H9 (cell line): Measurements from ENCODE around the gene LMX1A. TPM values are rescaled to one million over a fixed set of nuclear protein-coding genes. Genes with fewer than 3 reads are reported as not detected.

ENCODE experiments used
- DNase-seq: peaks from one replicate; pipeline ENCODE4 v3.0.0-alpha.2; 2017
- H2AFZ ChIP-seq: one replicate; pipeline ENCODE4 v1.6.1; 2013; ENCODE audit warnings: mild to moderate bottlenecking, low read length, control low read depth, moderate library complexity
- H2AK5ac ChIP-seq: 2 replicates; pipeline ENCODE4 v1.6.1; 2013; ENCODE audit warnings: low read length, control low read depth, mixed read lengths; ENCODE audit not compliant: insufficient read length
- H2BK120ac ChIP-seq: one replicate; pipeline ENCODE4 v1.6.1; 2013; ENCODE audit warnings: low read depth, mild to moderate bottlenecking, low read length, control low read depth, inconsistent platforms; ENCODE audit not compliant: poor library complexity, severe bottlenecking
- H2BK12ac ChIP-seq: 2 replicates; pipeline ENCODE4 v1.6.1; 2013; ENCODE audit warnings: low read length, control low read depth, mixed read lengths, low read depth; ENCODE audit not compliant: insufficient read length
- H2BK15ac ChIP-seq: 2 replicates; pipeline ENCODE4 v1.6.1; 2013; ENCODE audit warnings: low read depth, low read length, control low read depth
- H2BK20ac ChIP-seq: one replicate; pipeline ENCODE4 v1.6.1; 2013; ENCODE audit warnings: low read depth, mild to moderate bottlenecking, low read length, control low read depth, inconsistent platforms; ENCODE audit not compliant: poor library complexity, severe bottlenecking
- H2BK5ac ChIP-seq: 2 replicates; pipeline ENCODE4 v1.6.1; 2013; ENCODE audit warnings: low read length, control low read depth, mixed read lengths; ENCODE audit not compliant: insufficient read length
- H3K14ac ChIP-seq: 2 replicates; pipeline ENCODE4 v1.6.1; 2013; ENCODE audit warnings: low read length, control low read depth; ENCODE audit not compliant: insufficient read depth
- H3K18ac ChIP-seq: 2 replicates; pipeline ENCODE4 v1.6.1; 2013; ENCODE audit warnings: low read depth, mild to moderate bottlenecking, mixed read lengths, low read length, control low read depth; ENCODE audit not compliant: insufficient read length
- H3K23ac ChIP-seq: 2 replicates; pipeline ENCODE4 v1.6.1; 2013; ENCODE audit warnings: low read length, control low read depth, mixed read lengths, low read depth; ENCODE audit not compliant: insufficient read length
- H3K23me2 ChIP-seq: 2 replicates; pipeline ENCODE4 v1.6.1; 2013; ENCODE audit warnings: low read depth, mild to moderate bottlenecking, mixed read lengths, low read length, control low read depth; ENCODE audit not compliant: insufficient read length, poor library complexity, severe bottlenecking
- H3K27ac ChIP-seq: 2 replicates; pipeline ENCODE4 v1.5.1; 2013; ENCODE audit warnings: low read length, control low read depth, mixed read lengths, low read depth; ENCODE audit not compliant: insufficient read length
- H3K27me3 ChIP-seq: 2 replicates; pipeline ENCODE4 v1.6.1; 2013; ENCODE audit warnings: low read length, control low read depth, inconsistent platforms; ENCODE audit not compliant: insufficient read depth
- H3K4ac ChIP-seq: 2 replicates; pipeline ENCODE4 v1.6.1; 2013; ENCODE audit warnings: low read depth, mild to moderate bottlenecking, control low read depth, inconsistent platforms, low read length, moderate library complexity
- H3K4me1 ChIP-seq: 2 replicates; pipeline ENCODE4 v1.6.1; 2013; ENCODE audit warnings: low read length, control low read depth, inconsistent platforms; ENCODE audit not compliant: insufficient read depth
- H3K4me2 ChIP-seq: 2 replicates; pipeline ENCODE4 v1.6.1; 2013; ENCODE audit warnings: low read length, control low read depth, mixed read lengths; ENCODE audit not compliant: insufficient read length, insufficient read depth
- H3K56ac ChIP-seq: 2 replicates; pipeline ENCODE4 v1.6.1; 2013; ENCODE audit warnings: low read depth, mild to moderate bottlenecking, mixed read lengths, low read length, control low read depth; ENCODE audit not compliant: insufficient read length
- H3K79me1 ChIP-seq: 2 replicates; pipeline ENCODE4 v1.6.1; 2013; ENCODE audit warnings: low read depth, mild to moderate bottlenecking, moderate library complexity, low read length, control low read depth, inconsistent platforms; ENCODE audit not compliant: insufficient read depth, poor library complexity, severe bottlenecking
- H3K79me2 ChIP-seq: 2 replicates; pipeline ENCODE4 v1.6.1; 2013; ENCODE audit warnings: low read length, control low read depth, inconsistent platforms; ENCODE audit not compliant: insufficient read depth
- H3K9ac ChIP-seq: 2 replicates; pipeline ENCODE4 v1.6.1; 2013; ENCODE audit warnings: low read length, control low read depth, mixed read lengths; ENCODE audit not compliant: insufficient read length; ENCODE audit errors: extremely low read depth
- H3K9me3 ChIP-seq: one replicate; pipeline ENCODE4 v1.6.1; 2013; ENCODE audit warnings: low read depth, low read length, inconsistent platforms; ENCODE audit not compliant: control insufficient read depth
- H3T11ph ChIP-seq: one replicate; pipeline ENCODE4 v1.6.1; 2013; ENCODE audit warnings: mild to moderate bottlenecking, low read length, control low read depth, inconsistent platforms
- H4K20me1 ChIP-seq: one replicate; pipeline ENCODE4 v1.6.1; 2013; ENCODE audit not compliant: control insufficient read depth, insufficient read length, insufficient read depth
- H4K5ac ChIP-seq: 2 replicates; pipeline ENCODE4 v1.6.1; 2013; ENCODE audit warnings: low read depth, mild to moderate bottlenecking, mixed read lengths, low read length, control low read depth; ENCODE audit not compliant: insufficient read length
- H4K8ac ChIP-seq: replicated peaks from 2 replicates; pipeline ENCODE4 v1.6.1; 2013; ENCODE audit warnings: low read length, control low read depth, mixed read lengths, low read depth; ENCODE audit not compliant: insufficient read length
- H4K91ac ChIP-seq: 2 replicates; pipeline ENCODE4 v1.6.1; 2013; ENCODE audit warnings: low read depth, mild to moderate bottlenecking, moderate library complexity, mixed read lengths, low read length, control low read depth; ENCODE audit not compliant: insufficient read length
- H3K27ac Mint-ChIP-seq, 3 experiments: 2 replicates in 2 of 3; 3 replicates in 1 of 3; pipeline ENCODE4 v1.8.0; 2020 to 2021; ENCODE audit warnings: mixed read lengths in 3 of 3, mild to moderate bottlenecking in 1 of 3, moderate library complexity in 1 of 3
- H3K27me3 Mint-ChIP-seq: 2 replicates; pipeline ENCODE4 v1.8.0; 2021; ENCODE audit warnings: low read depth, mild to moderate bottlenecking, moderate library complexity, mixed read lengths
- H3K36me3 Mint-ChIP-seq, 3 experiments: 2 replicates in 2 of 3; 3 replicates in 1 of 3; pipeline ENCODE4 v1.8.0; 2020 to 2021; ENCODE audit warnings: low read depth in 3 of 3, mixed read lengths in 3 of 3; ENCODE audit not compliant: insufficient read depth in 1 of 3
- H3K4me1 Mint-ChIP-seq, 2 experiments: 2 replicates each; pipeline ENCODE4 v1.8.0; 2020; ENCODE audit warnings: mixed read lengths in 2 of 2
- H3K4me3 Mint-ChIP-seq, 2 experiments: 2 replicates in 1 of 2; 3 replicates in 1 of 2; pipeline ENCODE4 v1.8.0; 2020 to 2021; ENCODE audit warnings: mild to moderate bottlenecking in 2 of 2, mixed read lengths in 2 of 2, moderate library complexity in 1 of 2
- H3K9me3 Mint-ChIP-seq, 2 experiments: 2 replicates in 1 of 2; 3 replicates in 1 of 2; pipeline ENCODE4 v1.8.0; 2020; ENCODE audit warnings: mild to moderate bottlenecking in 2 of 2, mixed read lengths in 2 of 2, moderate library complexity in 1 of 2
- CTCF ChIP-seq: fragments of 200-600 bp; sonication (generic); conservative IDR thresholded peaks from 3 replicates; pipeline ENCODE4 v1.8.0; 2021; ENCODE audit warnings: antibody characterized with exemption, mild to moderate bottlenecking
- WGBS: extraction: QIAGEN DNeasy Blood & Tissue Kit; methylation state at CpG from one replicate; pipeline ENCODE4 v1.1.7; 2013; ENCODE audit warnings: missing lambda C conversion rate, low lambda C conversion rate, mixed read lengths; ENCODE audit not compliant: insufficient read length; ENCODE audit errors: extremely low coverage; 5-methylcytosine and 5-hydroxymethylcytosine counted together
- total RNA-seq: library from RNA; stranded (reverse); gene quantifications from 2 replicates; pipeline ENCODE4 v1.2.1, GENCODE V29; 2021

Gene LMX1A
- total RNA-seq, 1 experiment from 2014 or later: not detected

- no peaks in the 10 kb centered on the region for H4K20me1 ChIP-seq
- H2AFZ ChIP-seq: no peak overlapping the region
- no peaks in the 10 kb centered on the region; the same call in 1 of the 2 replicates for H3K27me3 ChIP-seq
- DNase-seq: no peak
- H2AK5ac ChIP-seq: no peak overlapping the region
- no peaks in the 10 kb centered on the region for H3K79me2 ChIP-seq
- no peaks in the 10 kb centered on the region; a peak in 1 of 5 replicates for H3K9me3 Mint-ChIP-seq
- H3K4me3 Mint-ChIP-seq: no peak overlapping the region
- H2BK120ac ChIP-seq: no peak overlapping the region
- H2BK15ac ChIP-seq: no peak overlapping the region
- no peak overlapping the region for H2BK5ac ChIP-seq
- H3K4me2 ChIP-seq: no peak overlapping the region
- no peak overlapping the region for H3K4ac ChIP-seq
- peaks cover 3% of the 10 kb centered on the region; the same call in 1 of the 2 replicates for H3K4me1 ChIP-seq
- TF ChIP-seq CTCF: no peak
- no peaks in the 10 kb centered on the region for H3K23me2 ChIP-seq
- no peak overlapping the region for H4K8ac ChIP-seq
- no peak overlapping the region for H3K14ac ChIP-seq
- H4K91ac ChIP-seq: no peak overlapping the region
- no peak overlapping the region for H3K23ac ChIP-seq
- peaks cover 22 to 70% of the 10 kb centered on the region in 2 experiments for H3K4me1 Mint-ChIP-seq
- no peaks in the 10 kb centered on the region for H3K79me1 ChIP-seq
- no peaks in the 10 kb centered on the region for H3K9me3 ChIP-seq
- no peak overlapping the region for H3K56ac ChIP-seq
- H4K5ac ChIP-seq: no peak overlapping the region
- no peak overlapping the region for H3K27ac Mint-ChIP-seq
- H3K36me3 Mint-ChIP-seq: no peaks in the 10 kb centered on the region
- H3T11ph ChIP-seq: no peak overlapping the region
- H3K18ac ChIP-seq: no peak overlapping the region
- no peak overlapping the region for H2BK12ac ChIP-seq
- H2BK20ac ChIP-seq: no peak overlapping the region
- H3K27me3 Mint-ChIP-seq: peaks cover 83% of the 10 kb centered on the region
- H3K9ac ChIP-seq: no peak overlapping the region
- no peak overlapping the region for H3K27ac ChIP-seq
- WGBS: no CpG with 5 or more reads among the region's 7 CpGs
These were observed 11.0 kb downstream of the LMX1A start for GRCh38 chr1:165345502-165345901.
